NCI-H2227 treated with DMSO at 0.1 percent for 48 hours (cell line): ENCODE results near the gene MBD5.

ENCODE experiments used
- DNase-seq: peaks from one replicate; lab custom pipeline; 2025; lab: John Stamatoyannopoulos, UW

The MBD5 gene

GRCh38 chr2:148479398-148479797, 458.5 kb downstream of the MBD5 start:
- no peak for DNase-seq

DNA sequence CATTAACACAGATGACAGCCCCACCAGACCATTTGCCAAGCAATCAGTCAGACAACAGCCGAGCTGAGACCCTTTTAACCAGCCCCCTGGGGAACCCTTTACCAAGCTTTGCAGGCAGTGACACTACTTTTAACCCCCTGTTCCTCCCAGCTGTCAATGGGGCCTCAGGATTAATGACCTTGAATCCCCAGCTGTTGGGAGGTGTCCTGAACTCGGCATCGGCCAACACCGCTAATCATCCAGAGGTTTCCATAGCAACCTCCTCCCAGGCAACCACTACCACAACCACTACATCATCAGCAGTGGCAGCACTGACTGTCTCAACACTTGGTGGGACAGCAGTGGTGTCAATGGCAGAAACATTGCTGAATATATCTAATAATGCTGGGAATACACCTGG, 462.8 kb downstream of the MBD5 start:
- peak; percentile 77 for DNase-seq

DNA sequence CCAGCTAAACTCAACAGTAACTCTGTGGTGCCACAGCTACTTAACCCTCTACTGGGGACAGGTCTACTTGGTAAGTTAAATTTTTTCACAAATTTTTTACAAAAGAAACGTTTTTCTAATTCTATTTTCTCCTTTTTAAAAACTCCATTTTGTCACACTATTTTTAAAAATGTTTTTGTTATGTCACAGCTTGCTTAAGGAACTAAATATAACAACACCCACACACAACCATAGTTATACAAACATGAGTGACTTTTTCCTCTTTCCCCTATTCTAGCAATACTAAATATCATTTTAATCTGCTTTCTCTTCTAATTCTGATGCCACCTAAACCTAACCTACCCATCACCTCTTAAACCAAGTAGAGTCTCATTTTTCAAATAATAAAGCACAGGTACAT, 463.2 kb downstream of the MBD5 start:
- no peak for DNase-seq

DNA sequence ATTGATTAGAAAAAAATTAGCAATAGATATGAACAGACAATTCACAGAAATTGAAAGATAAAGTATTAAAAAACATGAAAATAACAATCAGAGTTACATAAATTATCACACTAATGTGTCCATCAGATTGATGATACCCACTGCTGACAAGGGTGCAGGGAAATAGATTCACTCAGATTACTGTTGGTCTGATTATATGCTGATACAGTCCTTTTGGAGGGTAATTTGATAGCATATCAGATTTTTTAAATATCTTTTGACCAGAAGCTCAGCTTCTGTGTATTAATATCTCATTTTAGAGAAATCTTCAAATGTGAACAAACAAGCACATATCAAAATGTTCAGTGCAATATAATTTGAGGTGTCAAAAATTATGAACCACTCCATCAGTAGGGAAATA, 465.8 kb downstream of the MBD5 start:
- no peak for DNase-seq

DNA sequence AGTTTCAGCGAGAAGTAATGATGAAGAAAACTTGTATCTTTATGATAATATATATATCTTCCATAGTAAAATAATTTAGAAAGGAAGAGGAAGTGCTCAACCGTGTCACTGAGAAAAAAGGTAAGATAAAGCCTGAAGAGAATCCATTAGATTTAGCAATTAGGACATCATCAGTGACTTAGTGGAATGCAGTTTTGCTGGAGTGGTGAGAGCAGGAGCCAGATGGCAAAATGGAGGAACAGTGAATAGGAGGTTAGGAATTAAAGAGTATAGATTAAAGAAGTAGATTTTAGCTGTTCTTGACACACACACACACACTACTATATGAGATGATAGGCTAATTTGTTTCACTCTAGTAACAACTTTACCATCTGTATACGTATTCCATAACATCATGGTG, 466.5 kb downstream of the MBD5 start:
- no peak for DNase-seq

DNA sequence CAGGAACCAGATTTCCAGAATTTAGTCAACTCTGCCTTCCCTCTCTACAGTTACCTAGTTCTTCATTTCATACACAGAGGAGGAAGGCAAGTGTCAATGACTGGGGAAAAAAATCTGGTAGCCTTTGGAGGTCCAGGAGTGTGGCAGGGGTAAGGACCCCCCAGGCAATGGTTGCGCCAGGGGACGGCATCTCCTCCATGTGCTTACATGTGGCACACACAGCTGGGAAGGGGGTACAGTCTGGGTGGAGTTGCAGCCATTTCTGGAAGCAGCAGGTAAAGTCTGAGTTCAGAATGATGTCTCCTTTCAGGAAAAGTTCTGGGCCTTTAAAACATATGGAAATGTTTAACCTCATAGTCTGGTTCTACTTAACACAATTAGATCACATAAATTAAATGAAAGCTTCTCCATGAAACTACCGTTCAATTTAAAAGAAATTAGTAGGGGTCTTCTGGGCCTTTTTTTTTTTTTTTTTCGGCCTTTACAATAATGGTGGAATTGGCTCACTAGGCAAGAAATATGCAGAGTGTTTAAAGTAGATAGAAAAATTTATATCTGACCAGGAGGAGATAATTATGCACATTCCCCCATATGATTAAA, 470.0 kb downstream of the MBD5 start:
- DNase-seq: no peak

GRCh38 chr2:148493822-148494563, 473.1 kb downstream of the MBD5 start:
- no peak for DNase-seq

DNA sequence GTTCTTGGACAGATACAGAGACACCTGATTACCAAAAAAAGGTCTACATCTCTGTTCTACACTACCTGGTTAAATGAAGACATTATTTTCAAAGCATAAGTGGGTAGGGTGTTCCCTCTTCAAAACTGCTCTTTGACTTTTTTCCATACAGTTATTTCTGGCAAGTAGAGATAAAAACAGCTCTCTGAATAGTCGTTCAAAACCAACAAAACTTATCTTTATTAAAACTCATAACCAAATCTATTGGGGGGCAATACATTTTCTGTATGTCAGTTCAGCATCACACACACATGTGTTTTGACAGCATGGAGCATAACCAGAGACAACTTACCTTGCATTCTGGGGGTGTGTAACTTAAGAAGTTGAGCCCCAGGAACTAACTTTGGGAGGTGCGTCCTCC, 474.7 kb downstream of the MBD5 start:
- no peak for DNase-seq

- DNase-seq: no peak
These were observed 480.7 kb downstream of the MBD5 start for GRCh38 chr2:148501545-148501944.

DNA sequence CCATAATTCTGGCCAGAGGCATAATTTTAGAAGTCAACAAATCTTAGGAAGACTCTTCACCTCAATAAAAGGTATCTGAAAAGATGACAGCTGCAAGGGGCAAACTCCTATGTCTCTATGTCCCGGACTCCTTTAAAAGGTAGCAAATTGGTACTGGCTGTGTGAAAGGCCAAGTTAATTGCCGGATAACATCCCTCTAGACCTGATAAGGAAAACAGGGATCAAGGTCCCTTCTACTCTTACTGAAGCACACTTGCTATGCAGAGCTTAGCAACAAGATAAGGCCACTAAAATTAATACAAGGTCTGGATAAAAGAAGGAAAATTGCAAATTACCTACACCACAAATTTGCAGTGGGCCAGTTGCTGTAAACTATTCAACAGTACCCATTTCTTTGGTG, 482.6 kb downstream of the MBD5 start:
- no peak for DNase-seq

DNA sequence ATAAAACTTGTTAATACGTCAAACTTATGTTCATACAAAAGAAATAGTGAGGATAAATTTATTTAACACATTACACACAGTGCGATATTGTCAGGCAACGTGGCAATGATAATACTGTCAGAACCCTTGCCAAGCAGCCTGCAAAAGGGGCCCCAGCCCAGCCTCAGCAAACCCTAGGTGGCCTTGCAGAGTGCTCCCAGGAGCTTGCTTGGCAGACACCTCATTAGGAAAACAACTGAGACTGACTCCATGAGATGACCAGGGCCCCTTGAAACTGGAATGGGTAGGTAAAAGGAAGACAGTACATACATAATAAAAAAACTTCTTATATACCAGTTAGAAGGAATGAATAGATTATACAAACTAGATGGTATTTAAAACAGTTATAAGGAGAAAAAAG, 487.1 kb downstream of the MBD5 start:
- DNase-seq: no peak

- DNase-seq: no peak
These were observed 488.0 kb downstream of the MBD5 start for GRCh38 chr2:148508878-148509287.

DNA sequence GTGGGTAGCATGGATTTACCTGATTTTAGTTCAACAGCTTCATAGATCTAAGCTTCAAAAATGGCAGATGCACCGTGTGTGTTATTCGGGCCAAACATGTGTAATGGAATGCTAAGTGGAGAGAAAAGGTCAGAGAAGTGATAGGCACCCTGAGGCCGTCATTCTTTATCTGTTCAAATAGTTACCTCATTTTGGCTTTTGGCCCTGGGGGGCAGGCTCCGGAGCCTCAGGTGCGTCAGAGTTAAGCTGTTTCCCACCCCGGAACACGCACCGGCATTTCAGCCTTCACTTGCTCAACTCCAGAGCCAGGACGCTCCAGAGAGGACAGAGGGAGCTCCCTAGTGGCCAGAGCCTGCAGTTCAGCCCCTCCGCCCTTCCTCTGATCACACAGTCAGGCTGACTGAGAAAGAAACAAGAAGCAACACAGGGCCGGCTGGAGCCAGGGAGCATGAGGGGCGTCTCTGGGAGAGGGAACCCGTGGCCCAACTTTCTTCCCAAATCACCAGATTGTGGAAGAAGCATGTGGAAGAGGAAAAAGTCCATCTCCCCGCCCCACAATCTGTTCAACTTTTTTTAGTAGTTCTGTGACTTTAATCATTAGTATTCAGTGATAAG, 488.5 kb downstream of the MBD5 start:
- peak; percentile 87 for DNase-seq

- DNase-seq: no peak
These were observed 491.0 kb downstream of the MBD5 start for GRCh38 chr2:148511883-148512282.

GRCh38 chr2:148512501-148512900, 491.6 kb downstream of the MBD5 start:
- no peak for DNase-seq

DNA sequence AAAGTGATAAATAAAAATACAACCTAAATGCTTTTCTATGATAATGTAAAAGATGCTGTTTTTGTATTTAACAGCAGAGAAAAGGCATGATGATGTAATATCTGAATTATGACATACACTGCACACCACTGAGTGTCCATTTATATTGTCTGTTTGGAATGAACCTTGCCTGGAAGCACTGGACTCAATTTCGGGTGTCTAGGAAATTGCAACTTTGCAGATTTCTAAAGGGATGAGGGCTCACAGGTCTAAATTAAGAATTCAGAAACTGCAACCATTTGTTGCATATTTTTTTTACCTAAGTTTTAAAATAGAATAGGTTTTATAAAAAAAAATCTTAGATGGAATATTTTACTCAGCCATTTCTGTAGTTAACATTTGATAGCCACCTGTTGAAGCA, 492.5 kb downstream of the MBD5 start:
- no peak for DNase-seq

DNA sequence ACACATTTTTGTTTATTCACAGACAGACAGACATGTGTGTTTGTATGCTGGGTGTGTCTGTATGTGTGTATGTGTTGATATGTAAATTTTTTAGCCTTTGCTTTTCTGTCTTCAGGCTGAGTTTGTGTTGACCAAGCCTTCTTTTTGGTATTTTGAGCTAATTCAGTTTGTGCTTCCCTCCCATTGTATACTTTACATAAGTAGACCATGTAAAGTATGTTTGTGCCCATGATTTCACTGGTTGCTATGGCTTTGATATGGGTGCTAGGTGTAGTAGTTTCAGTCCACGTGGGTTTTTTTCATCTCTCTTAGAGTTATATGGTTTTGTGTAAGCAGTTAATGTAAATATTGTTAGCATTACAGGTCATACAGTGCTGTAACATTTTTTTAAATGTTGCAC, 494.2 kb downstream of the MBD5 start:
- no peak for DNase-seq

GRCh38 chr2:148515976-148516375, 495.1 kb downstream of the MBD5 start:
- DNase-seq: no peak

DNA sequence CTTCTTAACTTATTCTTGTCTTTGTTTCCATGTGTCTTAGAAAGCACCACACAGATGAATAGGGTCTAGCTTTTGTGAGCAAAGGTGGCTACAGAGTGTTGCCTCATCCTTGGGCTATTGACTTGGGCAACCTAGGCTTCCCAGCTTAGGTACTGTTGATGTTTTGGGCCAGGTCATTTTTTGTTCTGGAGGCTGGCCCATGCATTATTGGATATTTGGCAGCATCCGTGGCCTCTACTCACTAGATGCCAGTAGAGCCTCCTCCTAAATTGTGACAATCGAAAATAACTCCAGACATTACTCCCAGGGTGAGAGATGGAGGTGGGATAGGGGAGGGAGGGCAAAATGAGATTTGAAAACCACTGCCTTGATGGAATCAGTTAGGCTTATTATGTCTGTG, 496.4 kb downstream of the MBD5 start:
- no peak for DNase-seq

GRCh38 chr2:148517822-148518221, 496.9 kb downstream of the MBD5 start:
- no peak for DNase-seq

- DNase-seq: peak; percentile 55
These were observed 498.1 kb downstream of the MBD5 start for GRCh38 chr2:148519013-148519412.

DNA sequence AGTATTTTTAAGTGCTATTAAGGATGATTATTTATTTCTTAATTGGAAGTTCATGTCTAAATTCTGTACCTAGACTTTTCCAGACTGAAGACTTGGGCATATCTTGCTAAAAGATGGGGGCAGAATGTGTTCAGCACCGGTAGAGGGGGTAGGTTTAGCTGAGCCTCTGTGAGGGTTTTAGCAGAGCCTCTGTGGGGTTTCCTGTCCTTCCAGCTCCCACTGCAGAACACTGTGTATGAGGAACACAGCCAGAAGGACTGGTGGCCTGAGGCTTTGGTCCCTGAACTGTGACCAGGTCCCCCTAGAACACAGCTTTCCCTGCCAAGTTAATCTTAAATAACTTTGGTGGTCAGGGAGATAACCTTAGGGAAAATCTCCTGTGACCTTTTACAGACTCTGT, 500.3 kb downstream of the MBD5 start:
- no peak for DNase-seq

DNA sequence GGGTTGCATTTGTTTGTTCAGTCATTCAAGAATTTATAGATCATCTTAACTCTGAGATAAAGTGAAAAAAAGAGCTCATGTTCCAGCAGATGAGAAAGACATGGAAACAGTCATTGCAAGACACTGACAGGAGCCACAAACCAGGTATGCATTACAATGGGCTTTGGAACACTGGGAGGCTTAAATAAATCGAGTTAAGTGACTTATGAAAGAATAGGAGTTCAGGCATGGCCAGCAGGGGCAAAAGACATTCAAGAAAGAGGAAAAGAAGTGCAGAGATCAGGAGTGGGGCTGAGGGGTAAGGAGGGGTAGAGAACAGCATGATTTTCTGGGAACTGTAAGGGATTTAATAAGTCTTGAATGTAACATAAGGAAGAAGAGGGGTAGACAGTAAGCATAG, 502.4 kb downstream of the MBD5 start:
- no peak for DNase-seq

- no peak for DNase-seq
These were observed 503.6 kb downstream of the MBD5 start for GRCh38 chr2:148524519-148524919.
